A549 (cell line): ENCODE measurements around the gene UST. TPM values are rescaled to one million over a fixed set of nuclear protein-coding genes. Genes with fewer than 3 reads are reported as not detected.

Experiments
- ATAC-seq, 2 experiments: fragments of 200-7000 bp in 1 of 2; fragments of >200 bp in 1 of 2; cut with Nextera tagmentation in 1 of 2; cut with Tn5 transposase in 1 of 2; 3 replicates each; pipeline versions ENCODE4 v1.8.0 to v1.9.1; 2018 to 2020; ENCODE audit warnings: mild to moderate bottlenecking in 1 of 2, moderate library complexity in 1 of 2
- CTCF ChIA-PET: fragments of 300-600 bp; sonication (Branson Sonifier 250); formaldehyde crosslinking; extraction: SDS; loops from one replicate; lab custom pipeline; 2021; ENCODE audit warnings: antibody characterized with exemption, inconsistent platforms; lab: Yijun Ruan, JAX
- POLR2A ChIA-PET: fragments of 350-600 bp; formaldehyde crosslinking; extraction: SDS; loops from one replicate; lab custom pipeline; 2021; ENCODE audit warnings: antibody characterized with exemption, inconsistent platforms; lab: Yijun Ruan, JAX
- DNase-seq, 2 experiments: peaks; one replicate each; pipeline versions ENCODE4 v3.0.0 to v3.0.0-alpha.2; 2011 to 2016; ENCODE audit warnings: low read depth in 1 of 2, low spot score in 1 of 2
- FAIRE-seq: peaks from 2 replicates; lab custom pipeline; 2011; peaks lifted over from hg19 to GRCh38; lab: Jason Lieb, UNC
- H3K27ac ChIP-seq, 2 experiments: fragments of >200 bp; sonication (Bioruptor Twin); formaldehyde crosslinking; 3 replicates each; pipeline ENCODE4 v1.5.1; 2016 to 2017
- H3K4me1 ChIP-seq: fragments of >200 bp; sonication (Bioruptor Twin); formaldehyde crosslinking; 3 replicates; pipeline ENCODE4 v1.6.1; 2016
- H3K4me2 ChIP-seq: fragments of >200 bp; sonication (Bioruptor Twin); formaldehyde crosslinking; 3 replicates; pipeline ENCODE4 v1.6.1; 2016
- H3K4me3 ChIP-seq: fragments of >200 bp; sonication (Bioruptor Twin); formaldehyde crosslinking; 3 replicates; pipeline ENCODE4 v1.5.1; 2016
- H3K9me3 ChIP-seq: fragments of >200 bp; sonication (Bioruptor Twin); formaldehyde crosslinking; 3 replicates; pipeline ENCODE4 v1.6.1; 2016
- BCL3 ChIP-seq: fragments of >200 bp; sonication (Bioruptor Twin); formaldehyde crosslinking; IDR thresholded peaks from 3 replicates; pipeline ENCODE4 v1.6.1; 2016
- CBX8 ChIP-seq: fragments of 200-600 bp; sonication (generic); IDR thresholded peaks from 2 replicates; pipeline ENCODE4 v1.6.1; 2016
- CEBPB ChIP-seq, 2 experiments: fragments of >200 bp in 1 of 2; sonication (Bioruptor Twin) in 1 of 2; formaldehyde crosslinking in 1 of 2; IDR thresholded peaks; 2 replicates each; pipeline ENCODE4 v1.6.1; 2012 to 2016
- EHF ChIP-seq: fragments of 250-450 bp; sonication (Bioruptor Pico); IDR thresholded peaks from 2 replicates; pipeline ENCODE4 v1.5.0; 2020; ENCODE audit warnings: mild to moderate bottlenecking
- ELK1 ChIP-seq: fragments of 150-350 bp; IDR thresholded peaks from 2 replicates; pipeline ENCODE4 v1.6.1; 2014; ENCODE audit warnings: low read depth, mild to moderate bottlenecking, low read length
- GATA3 ChIP-seq: IDR thresholded peaks from 2 replicates; pipeline ENCODE4 v1.6.1; 2012; ENCODE audit warnings: borderline replicate concordance
- HOXA7 ChIP-seq: fragments of 250-450 bp; sonication (Bioruptor Pico); IDR thresholded peaks from 2 replicates; pipeline ENCODE4 v1.5.0; 2020; ENCODE audit warnings: mild to moderate bottlenecking, moderate library complexity
- KDM5A ChIP-seq: fragments of 200-600 bp; sonication (generic); IDR thresholded peaks from 2 replicates; pipeline ENCODE4 v1.6.1; 2016; ENCODE audit warnings: antibody characterized with exemption, mild to moderate bottlenecking
- MAX ChIP-seq: IDR thresholded peaks from 2 replicates; pipeline ENCODE4 v1.6.1; 2012
- MAZ ChIP-seq: fragments of 150-350 bp; IDR thresholded peaks from 2 replicates; pipeline ENCODE4 v1.6.1; 2014; ENCODE audit warnings: antibody characterized with exemption, low read depth, low read length, borderline replicate concordance
- NFE2L2 ChIP-seq: fragments of 150-350 bp; conservative IDR thresholded peaks from 2 replicates; pipeline ENCODE4 v1.6.1; 2014; ENCODE audit warnings: low read length
- NPAS2 ChIP-seq: fragments of 250-450 bp; sonication (Bioruptor Pico); IDR thresholded peaks from 2 replicates; pipeline ENCODE4 v1.8.0; 2022; ENCODE audit warnings: mild to moderate bottlenecking, moderate library complexity, borderline replicate concordance
- POLR2AphosphoS2 ChIP-seq: conservative IDR thresholded peaks from 2 replicates; pipeline ENCODE4 v1.6.1; 2012; ENCODE audit warnings: low read length, improper control_type of control experiment, inconsistent platforms
- RAD21 ChIP-seq, 2 experiments: fragments of >200 bp in 1 of 2; sonication (Bioruptor Twin) in 1 of 2; formaldehyde crosslinking in 1 of 2; IDR thresholded peaks in 1 of 2; conservative IDR thresholded peaks in 1 of 2; 2 replicates in 1 of 2; 3 replicates in 1 of 2; pipeline ENCODE4 v1.6.1; 2012 to 2018; ENCODE audit warnings: inconsistent platforms in 1 of 2
- RCOR1 ChIP-seq: fragments of 150-350 bp; IDR thresholded peaks from 2 replicates; pipeline ENCODE4 v1.6.1; 2014; ENCODE audit warnings: antibody characterized with exemption, low read length, low read depth
- REST ChIP-seq: fragments of 200-600 bp; sonication (generic); IDR thresholded peaks from 2 replicates; pipeline ENCODE4 v1.6.1; 2016; ENCODE audit warnings: antibody characterized with exemption, mild to moderate bottlenecking, moderate library complexity
- SMC3 ChIP-seq: fragments of >200 bp; sonication (Bioruptor Twin); formaldehyde crosslinking; IDR thresholded peaks from 3 replicates; pipeline ENCODE4 v1.6.1; 2018; ENCODE audit warnings: inconsistent platforms
- USF2 ChIP-seq: fragments of 450-650 bp; IDR thresholded peaks from 2 replicates; pipeline ENCODE4 v1.6.1; 2014; ENCODE audit warnings: antibody characterized with exemption
- ZFP36 ChIP-seq: fragments of 450-650 bp; IDR thresholded peaks from 2 replicates; pipeline ENCODE4 v1.6.1; 2014; ENCODE audit warnings: borderline replicate concordance; ENCODE audit not compliant: partially characterized antibody
- ZSCAN20 ChIP-seq: fragments of 250-450 bp; sonication (Bioruptor Pico); IDR thresholded peaks from 2 replicates; pipeline ENCODE4 v1.8.0; 2022; ENCODE audit warnings: mild to moderate bottlenecking, moderate library complexity
- WGBS: methylation state at CpG from one replicate; pipeline ENCODE4 v1.1.6; 2017; ENCODE audit errors: missing lambda C conversion rate; 5-methylcytosine and 5-hydroxymethylcytosine counted together
- polyA plus RNA-seq, 4 experiments: library from polyadenylated mRNA; depleted of rRNA in 3 of 4; stranded (reverse); fragments of >200 nt; fragmentation: RNase III in 1 of 4; extraction: RNeasy Plus Mini Kit Qiagen cat#74134 plus additional on column Dnase treatment in 1 of 4; gene quantifications; 2 replicates in 3 of 4; 3 replicates in 1 of 4; pipeline ENCODE4 v1.2.3, GENCODE V29; 2011 to 2017
- TF ChIP-seq, protein P1 (sequence below): fragments of >200 bp; sonication (Bioruptor Twin); formaldehyde crosslinking; IDR thresholded peaks from 2 replicates; pipeline ENCODE4 v1.6.1; 2016
- TF ChIP-seq, protein P2 (sequence below): fragments of 250-450 bp; sonication (Bioruptor Pico); IDR thresholded peaks from 2 replicates; pipeline ENCODE4 v1.5.0; 2021; ENCODE audit warnings: mild to moderate bottlenecking, moderate library complexity, borderline replicate concordance

Gene UST
- polyA plus RNA-seq, 2 of the 4 experiments (the other 2 are of a cell fraction), result 0.54 to 1.7 TPM

- no peaks in the 10 kb centered on the region for H3K4me1 ChIP-seq
- H3K27ac ChIP-seq, result no peak overlapping the region
- ATAC-seq, result no peak
- no peaks in the 10 kb centered on the region for H3K9me3 ChIP-seq
- H3K4me2 ChIP-seq, result no peak overlapping the region
- H3K4me3 ChIP-seq, result no peak overlapping the region
- POLR2A ChIA-PET, result no interaction called here
- 76% methylated on average over 6 of the region's 6 CpGs for WGBS
- FAIRE-seq, result no peak
- CTCF ChIA-PET, result interaction anchor here (1.4 kb wide), 1 partner anchor 9 kb away, joined by 4 read pairs; no protein-coding TSS in a partner anchor
- no peak for DNase-seq
- TF ChIP-seq CBX8, result no peak
These were observed 84.2 kb downstream of the UST start for GRCh38 chr6:148831064-148831463.

DNA sequence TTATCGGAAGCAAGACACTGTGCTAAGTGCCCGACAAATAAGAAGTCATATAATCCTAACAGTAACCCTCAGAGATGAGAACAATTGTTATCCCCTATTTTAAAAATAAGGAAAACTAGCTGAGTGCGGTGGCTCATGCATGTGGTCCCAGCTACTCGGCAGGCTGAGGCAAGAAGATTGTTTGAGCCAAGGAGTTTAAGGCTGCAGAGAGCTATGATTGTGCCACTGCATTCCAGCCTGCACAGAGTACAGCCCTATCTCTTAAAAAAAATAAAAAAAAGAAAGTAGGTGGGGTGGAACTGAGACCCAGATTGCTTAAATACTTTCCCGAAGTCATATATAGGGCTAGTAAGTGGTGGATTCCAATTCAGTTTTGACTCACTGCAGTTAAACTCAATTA, 84.7 kb downstream of the UST start:
- FAIRE-seq (no peak), ATAC-seq (no peak), DNase-seq (no peak)
- H3K27ac ChIP-seq, result no peak overlapping the region
- no peak overlapping the region for H3K4me3 ChIP-seq
- POLR2A ChIA-PET, result no interaction called here
- TF ChIP-seq SMC3, result no peak
- no peak for TF ChIP-seq REST
- H3K9me3 ChIP-seq, result no peaks in the 10 kb centered on the region
- H3K4me1 ChIP-seq, result no peaks in the 10 kb centered on the region
- CTCF ChIA-PET, result interaction anchor here (1.4 kb wide), 1 partner anchor 9 kb away, joined by 4 read pairs; no protein-coding TSS in a partner anchor
- WGBS, result 45% methylated on average over 5 of the region's 5 CpGs
- H3K4me2 ChIP-seq, result no peak overlapping the region

DNA sequence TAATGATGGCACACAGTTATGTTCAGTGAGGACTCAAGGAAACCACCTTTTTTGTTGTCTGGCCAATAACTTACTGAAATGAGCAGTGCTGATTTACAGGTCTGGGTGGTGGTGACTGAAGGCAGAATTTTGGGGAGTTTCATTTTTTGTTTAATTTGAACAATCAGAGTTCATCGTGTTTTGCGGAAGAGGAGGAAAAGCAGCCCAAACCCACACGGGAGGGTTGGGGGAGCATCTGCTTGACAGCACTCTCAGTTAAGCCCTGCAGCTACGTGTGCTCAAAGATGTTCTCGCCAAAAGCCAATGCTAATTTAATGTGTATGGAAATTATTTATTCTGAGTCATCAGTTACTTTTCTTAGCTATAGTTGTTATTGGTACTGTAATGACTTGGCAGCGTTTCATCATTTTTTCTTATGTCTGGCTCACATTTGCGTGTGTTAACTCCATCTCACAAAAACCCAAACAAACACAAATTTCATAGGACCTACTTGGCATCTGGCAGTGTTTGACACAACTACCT, 89.2 kb downstream of the UST start:
- TF ChIP-seq POLR2AphosphoS2 (no peak), RAD21 (conservative IDR thresholded peaks at IDR 0.05 in 1 of 2, IDR thresholded peaks at IDR 0.05 in 1 of 2) (no peak), NFE2L2 (no peak), USF2 (no peak), EHF (CRISPR knock-in tag) (no peak), CEBPB (IDR thresholded peaks at IDR 0.05) (no peak), ZFP36 (no peak), MAX (no peak), NPAS2 (CRISPR knock-in tag) (no peak), GATA3 (no peak), ZSCAN20 (CRISPR knock-in tag) (no peak), BCL3 (no peak), ELK1 (no peak), RCOR1 (no peak), HOXA7 (CRISPR knock-in tag) (no peak), MAZ (no peak), KDM5A (no peak)
- TF ChIP-seq, protein P1, sequence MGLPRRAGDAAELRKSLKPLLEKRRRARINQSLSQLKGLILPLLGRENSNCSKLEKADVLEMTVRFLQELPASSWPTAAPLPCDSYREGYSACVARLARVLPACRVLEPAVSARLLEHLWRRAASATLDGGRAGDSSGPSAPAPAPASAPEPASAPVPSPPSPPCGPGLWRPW, result no peak
- TF ChIP-seq, protein P2, sequence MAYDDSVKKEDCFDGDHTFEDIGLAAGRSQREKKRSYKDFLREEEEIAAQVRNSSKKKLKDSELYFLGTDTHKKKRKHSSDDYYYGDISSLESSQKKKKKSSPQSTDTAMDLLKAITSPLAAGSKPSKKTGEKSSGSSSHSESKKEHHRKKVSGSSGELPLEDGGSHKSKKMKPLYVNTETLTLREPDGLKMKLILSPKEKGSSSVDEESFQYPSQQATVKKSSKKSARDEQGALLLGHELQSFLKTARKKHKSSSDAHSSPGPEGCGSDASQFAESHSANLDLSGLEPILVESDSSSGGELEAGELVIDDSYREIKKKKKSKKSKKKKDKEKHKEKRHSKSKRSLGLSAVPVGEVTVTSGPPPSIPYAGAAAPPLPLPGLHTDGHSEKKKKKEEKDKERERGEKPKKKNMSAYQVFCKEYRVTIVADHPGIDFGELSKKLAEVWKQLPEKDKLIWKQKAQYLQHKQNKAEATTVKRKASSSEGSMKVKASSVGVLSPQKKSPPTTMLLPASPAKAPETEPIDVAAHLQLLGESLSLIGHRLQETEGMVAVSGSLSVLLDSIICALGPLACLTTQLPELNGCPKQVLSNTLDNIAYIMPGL, result no peak
- Histone ChIP-seq H3K4me3 (no peak overlapping the region), H3K27ac (no peak overlapping the region), H3K4me1 (peaks cover 4% of the 10 kb centered on the region; the same call in 1 of the 3 replicates), H3K4me2 (no peak overlapping the region), H3K9me3 (no peaks in the 10 kb centered on the region)
- DNase-seq (no peak), ATAC-seq (no peak), FAIRE-seq (no peak)
- ChIA-PET POLR2A (no interaction called here), CTCF (no interaction called here)
- 73% methylated on average over 7 of the region's 7 CpGs for WGBS
